Measurements from ENCODE around the gene CD4.

- no peak for TF ChIP-seq USF2 (IDR thresholded peaks at IDR 0.05; ENCODE audit: low read depth, low read length)
- TF ChIP-seq CTCF (conservative IDR thresholded peaks at IDR 0.05; ENCODE audit: low read depth, low read length): no peak
- no peak for TF ChIP-seq RFX5 (IDR thresholded peaks at IDR 0.05; ENCODE audit: low read depth, low read length)
- TF ChIP-seq RAD21 (IDR thresholded peaks at IDR 0.05; ENCODE audit: low read length): no peak
These were observed 52.7 kb downstream of the CD4 start for GRCh38 chr12:6842075-6842474.
